PC-3 (cell line): ENCODE measurements around the gene ARHGAP6. TPM values are rescaled to one million over a fixed set of nuclear protein-coding genes. Genes with fewer than 3 reads are reported as not detected.

ENCODE experiments used
- ATAC-seq: fragments of 200-7000 bp; cut with Tn5 transposase; 2 replicates; pipeline ENCODE4 v1.9.1; 2020; ENCODE audit warnings: mild to moderate bottlenecking, moderate library complexity
- BruUV-seq: library from RNA; stranded (reverse); fragments of 400-500 nt; replicated peaks from 2 replicates; lab custom pipeline; 2021; lab: Mats Ljungman, UMichigan
- CTCF ChIA-PET: fragments of 300-600 bp; sonication (Branson Sonifier 250); formaldehyde crosslinking; loops from one replicate; lab custom pipeline; 2022; ENCODE audit warnings: antibody characterized with exemption; lab: Charles Lee
- POLR2A ChIA-PET: fragments of 300-600 bp; sonication (Branson Sonifier 250); formaldehyde crosslinking; loops from one replicate; lab custom pipeline; 2022; ENCODE audit warnings: antibody characterized with exemption; ENCODE audit not compliant: unreplicated experiment; lab: Charles Lee
- DNase-seq: peaks from one replicate; pipeline ENCODE4 v3.0.0-alpha.2; 2015
- H2AFZ ChIP-seq: fragments of 300-600 bp; sonication (generic); 2 replicates; pipeline ENCODE4 v1.6.0; 2016; ENCODE audit warnings: antibody characterized with exemption, low read length
- H3F3A ChIP-seq: fragments of 300-600 bp; sonication (generic); one replicate; pipeline ENCODE4 v1.6.0; 2017; ENCODE audit warnings: antibody characterized with exemption, low read length, control low read depth, mild to moderate bottlenecking; ENCODE audit not compliant: unreplicated experiment
- H3K27ac ChIP-seq: fragments of 300-600 bp; sonication (generic); 2 replicates; pipeline ENCODE4 v1.5.1; 2016; ENCODE audit warnings: mild to moderate bottlenecking, low read length
- H3K27me3 ChIP-seq: fragments of 300-600 bp; sonication (generic); 2 replicates; pipeline ENCODE4 v1.6.1; 2016; ENCODE audit warnings: low read length, mixed read lengths
- H3K36me3 ChIP-seq: fragments of 300-600 bp; sonication (generic); 2 replicates; pipeline ENCODE4 v1.6.1; 2016; ENCODE audit warnings: low read depth, mixed run types, low read length, mixed read lengths
- H3K4me1 ChIP-seq: fragments of 300-600 bp; sonication (generic); 2 replicates; pipeline ENCODE4 v1.5.1; 2016; ENCODE audit warnings: low read length; ENCODE audit not compliant: insufficient read depth
- H3K4me2 ChIP-seq: fragments of 300-600 bp; sonication (generic); 2 replicates; pipeline ENCODE4 v1.6.0; 2016; ENCODE audit warnings: low read length
- H3K4me3 ChIP-seq: fragments of 300-600 bp; sonication (generic); 2 replicates; pipeline ENCODE4 v1.5.1; 2016; ENCODE audit warnings: mild to moderate bottlenecking, low read length, mixed read lengths
- H3K79me2 ChIP-seq: fragments of 300-600 bp; sonication (generic); 2 replicates; pipeline ENCODE4 v1.6.1; 2017; ENCODE audit warnings: low read length, mixed read lengths
- H3K9ac ChIP-seq: fragments of 300-600 bp; sonication (generic); 2 replicates; pipeline ENCODE4 v1.6.0; 2016; ENCODE audit warnings: mild to moderate bottlenecking, low read length
- H3K9me2 ChIP-seq: fragments of 300-600 bp; sonication (generic); replicated peaks from 2 replicates; pipeline ENCODE4 v1.6.1; 2016; ENCODE audit warnings: mixed run types, low read length, mixed read lengths
- H3K9me3 ChIP-seq: fragments of 300-600 bp; sonication (generic); 2 replicates; pipeline ENCODE4 v1.6.1; 2016; ENCODE audit warnings: low read length, mixed read lengths
- H4K20me1 ChIP-seq: fragments of 300-600 bp; sonication (generic); 2 replicates; pipeline ENCODE4 v1.6.1; 2016; ENCODE audit warnings: low read length, mixed read lengths
- EZH2 ChIP-seq: fragments of 300-600 bp; sonication (generic); IDR thresholded peaks from one replicate; pipeline ENCODE4 v1.6.1; 2017; ENCODE audit warnings: antibody characterized with exemption, mild to moderate bottlenecking, low read length; ENCODE audit not compliant: unreplicated experiment
- EZH2phosphoT487 ChIP-seq: fragments of 300-600 bp; sonication (generic); IDR thresholded peaks from 2 replicates; pipeline ENCODE4 v1.6.1; 2018; ENCODE audit warnings: mild to moderate bottlenecking, antibody characterized with exemption, low read length, borderline replicate concordance
- intact Hi-C: fragments of 100-400 bp; cut with micrococcal nuclease; formaldehyde crosslinking; loops from 2 replicates; pipeline ENCODE4 v1.9.0; 2023
- total RNA-seq: library from RNA; depleted of rRNA; stranded (reverse); fragments of >200 nt; gene quantifications from 2 replicates; pipeline ENCODE4 v1.2.3, GENCODE V29; 2014
- TF ChIP-seq, protein P1 (sequence below): fragments of 300-600 bp; sonication (generic); conservative IDR thresholded peaks from 2 replicates; pipeline ENCODE4 v1.5.1; 2017; ENCODE audit warnings: antibody characterized with exemption, low read depth, mild to moderate bottlenecking, low read length

Gene ARHGAP6
- total RNA-seq, 1 experiment from 2014 or later: 2.8 TPM

DNA sequence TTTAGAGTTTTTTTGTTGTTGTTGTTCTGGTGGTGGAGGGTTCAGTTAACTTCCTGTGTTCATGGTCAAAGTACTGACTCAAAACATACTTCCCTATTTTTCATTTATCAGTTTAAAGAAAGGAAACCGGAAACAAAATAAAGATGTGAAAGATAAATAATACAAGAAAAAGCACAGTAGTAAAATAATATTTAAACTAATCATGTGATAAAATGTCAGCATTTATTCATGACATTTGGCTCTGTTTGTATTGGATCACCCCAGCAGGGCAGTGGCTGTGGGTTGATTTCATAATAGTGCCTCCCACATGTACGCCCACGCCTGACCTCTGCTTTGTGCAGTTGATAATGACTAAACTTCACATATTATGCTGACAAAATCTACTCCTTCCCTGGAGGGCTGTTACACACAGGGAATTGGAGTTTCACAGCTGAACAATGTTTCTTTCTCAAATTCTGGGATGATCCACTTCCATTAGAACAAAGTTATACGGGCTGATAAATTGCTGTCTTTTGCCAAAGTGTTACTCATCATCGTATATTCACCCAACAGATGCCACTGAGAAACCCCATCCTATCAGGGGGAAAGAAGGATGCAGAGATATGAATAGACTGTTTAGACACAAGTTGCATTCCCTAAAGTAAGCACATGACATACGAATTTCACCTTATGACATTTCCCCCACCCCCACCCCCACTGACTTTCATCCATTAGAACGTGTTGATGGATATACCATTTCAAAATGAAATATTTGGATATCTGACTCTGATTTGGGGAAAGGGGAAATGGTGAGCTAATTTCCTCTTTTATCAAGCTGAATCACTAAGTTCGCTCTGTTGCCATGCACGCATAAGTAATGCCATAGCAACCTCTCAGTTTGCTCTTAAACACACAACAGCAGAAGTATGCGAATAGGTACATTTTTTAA lies 324.2 kb downstream of the ARHGAP6 start:
- DNase-seq: peak; percentile 88

DNA sequence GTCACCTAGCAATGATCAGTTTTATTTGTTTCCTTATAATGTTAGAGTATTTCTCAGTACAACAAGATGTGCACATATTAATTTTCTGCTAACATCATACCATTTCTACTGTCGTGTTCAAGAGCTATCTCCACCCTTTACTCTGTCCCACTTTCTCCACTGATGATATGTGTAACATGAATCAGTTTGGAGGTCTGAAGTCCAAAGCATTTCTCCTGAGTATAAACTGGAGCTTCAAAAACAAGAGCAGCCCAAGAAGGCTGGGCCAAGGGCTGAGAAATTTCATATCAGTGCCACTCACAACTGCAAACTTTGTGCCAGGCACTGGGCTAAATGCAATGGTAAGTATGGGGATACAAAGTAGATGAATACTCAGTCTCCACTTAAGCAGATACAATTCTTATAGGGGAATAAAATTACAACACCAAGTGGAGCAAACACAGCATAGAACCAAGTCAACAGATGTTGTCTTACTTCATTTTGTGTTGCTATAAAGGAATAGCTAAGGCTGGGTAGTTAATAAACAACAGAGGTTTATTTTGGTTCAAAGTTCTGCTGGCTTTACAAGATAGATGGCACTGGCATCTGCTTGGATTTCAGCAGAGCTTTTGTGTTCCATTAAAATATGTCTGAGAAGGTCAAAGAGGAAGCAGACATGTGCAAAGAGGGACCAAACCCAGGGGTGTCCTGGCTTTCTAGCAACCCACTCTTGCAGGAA lies 328.3 kb downstream of the ARHGAP6 start:
- Histone ChIP-seq H3K4me2 (no peak overlapping the region), H3K4me1 (peaks cover 13% of the 10 kb centered on the region), H3K27me3 (no peaks in the 10 kb centered on the region), H2AFZ (no peak overlapping the region), H3K36me3 (no peaks in the 10 kb centered on the region), H3K79me2 (no peaks in the 10 kb centered on the region), H3K27ac (no peak overlapping the region), H3K9ac (no peak overlapping the region), H3F3A (no peaks in the 10 kb centered on the region), H3K9me3 (no peaks in the 10 kb centered on the region), H3K4me3 (no peak overlapping the region), H4K20me1 (no peaks in the 10 kb centered on the region), H3K9me2 (no peaks in the 10 kb centered on the region)
- ChIA-PET CTCF (no interaction called here), POLR2A (no interaction called here)
- no TSS peak for BruUV-seq
- TF ChIP-seq EZH2 (no peak), EZH2phosphoT487 (no peak)
- TF ChIP-seq, protein P1, sequence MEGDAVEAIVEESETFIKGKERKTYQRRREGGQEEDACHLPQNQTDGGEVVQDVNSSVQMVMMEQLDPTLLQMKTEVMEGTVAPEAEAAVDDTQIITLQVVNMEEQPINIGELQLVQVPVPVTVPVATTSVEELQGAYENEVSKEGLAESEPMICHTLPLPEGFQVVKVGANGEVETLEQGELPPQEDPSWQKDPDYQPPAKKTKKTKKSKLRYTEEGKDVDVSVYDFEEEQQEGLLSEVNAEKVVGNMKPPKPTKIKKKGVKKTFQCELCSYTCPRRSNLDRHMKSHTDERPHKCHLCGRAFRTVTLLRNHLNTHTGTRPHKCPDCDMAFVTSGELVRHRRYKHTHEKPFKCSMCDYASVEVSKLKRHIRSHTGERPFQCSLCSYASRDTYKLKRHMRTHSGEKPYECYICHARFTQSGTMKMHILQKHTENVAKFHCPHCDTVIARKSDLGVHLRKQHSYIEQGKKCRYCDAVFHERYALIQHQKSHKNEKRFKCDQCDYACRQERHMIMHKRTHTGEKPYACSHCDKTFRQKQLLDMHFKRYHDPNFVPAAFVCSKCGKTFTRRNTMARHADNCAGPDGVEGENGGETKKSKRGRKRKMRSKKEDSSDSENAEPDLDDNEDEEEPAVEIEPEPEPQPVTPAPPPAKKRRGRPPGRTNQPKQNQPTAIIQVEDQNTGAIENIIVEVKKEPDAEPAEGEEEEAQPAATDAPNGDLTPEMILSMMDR: no peak
- intact Hi-C loops: no loop called here
- ATAC-seq (no peak), DNase-seq (no peak)

More for the DNA sequence above, 324.2 kb downstream of the ARHGAP6 start:
- Histone ChIP-seq H3K4me2 (peak overlapping the region; percentile 64), H3K9me2 (no peaks in the 10 kb centered on the region), H3K36me3 (no peaks in the 10 kb centered on the region), H3K27me3 (no peaks in the 10 kb centered on the region), H3K4me3 (no peak overlapping the region), H3K9me3 (no peaks in the 10 kb centered on the region), H4K20me1 (no peaks in the 10 kb centered on the region), H3K4me1 (peaks cover 20% of the 10 kb centered on the region), H3K27ac (peak overlapping the region; percentile 95), H2AFZ (no peak overlapping the region), H3F3A (no peaks in the 10 kb centered on the region), H3K79me2 (no peaks in the 10 kb centered on the region), H3K9ac (peak overlapping the region; percentile 70)
- intact Hi-C loops: loop anchor here (1.0 to 10.0 kb wide), 5 partner anchors 33 to 197 kb away; no protein-coding TSS in a partner anchor
- peak; percentile 88 for ATAC-seq
- ChIA-PET CTCF (no interaction called here), POLR2A (no interaction called here)
- BruUV-seq: no TSS peak
- TF ChIP-seq, protein P1: no peak
- no peak for TF ChIP-seq EZH2phosphoT487
- TF ChIP-seq EZH2: no peak
